ENCODE results near the gene TOM1. TPM values are rescaled to one million over a fixed set of nuclear protein-coding genes. Genes with fewer than 3 reads are reported as not detected.

TOM1 gene
- total RNA-seq, 1 donor from 2014 or later, result 47.9 TPM

DNA sequence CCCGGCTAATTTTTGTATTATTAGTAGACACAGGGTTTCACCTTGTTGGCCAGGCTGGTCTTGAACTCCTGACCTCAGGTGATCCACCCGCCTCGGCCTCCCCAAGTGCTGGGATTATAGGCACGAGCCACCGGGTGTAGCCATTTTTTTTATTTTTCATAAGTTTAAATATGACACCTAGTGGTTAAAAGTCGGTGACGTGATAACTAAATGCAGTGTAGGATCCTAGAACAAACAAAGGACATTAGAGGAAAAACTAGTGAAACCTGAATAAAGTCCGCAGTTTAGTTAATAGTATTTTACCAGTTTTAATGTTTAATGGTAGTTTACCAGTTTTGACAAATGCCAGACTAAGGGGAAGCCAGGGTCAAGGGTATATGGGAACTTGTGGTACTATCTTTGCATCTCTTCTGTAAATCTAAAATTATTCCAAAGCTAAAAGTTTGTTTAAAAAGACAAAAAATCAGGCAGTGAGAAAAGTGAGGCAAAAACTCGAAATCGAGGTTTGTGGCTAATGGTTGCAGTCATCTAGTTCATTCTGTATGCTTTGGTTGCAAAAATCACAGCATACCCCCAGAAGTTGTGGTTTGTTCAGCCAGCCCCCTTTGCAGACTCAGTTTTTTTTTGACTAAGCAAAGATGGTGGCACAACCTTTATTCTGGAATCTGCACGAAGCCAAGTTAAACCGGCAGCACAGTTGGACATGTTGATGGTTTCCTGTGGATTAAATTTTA lies 29.6 kb downstream of the TOM1 start:
- Mint-ChIP-seq H3K9me3 (ENCODE audit: low read depth) (no peaks in the 10 kb centered on the region), H3K36me3 (ENCODE audit: low read depth) (peaks cover 37% of the 10 kb centered on the region), H3K27ac (ENCODE audit: unreplicated experiment) (no peak overlapping the region), H3K4me1 (ENCODE audit: low read depth) (no peaks in the 10 kb centered on the region), H3K27me3 (ENCODE audit: low read depth) (no peaks in the 10 kb centered on the region), H3K4me3 (ENCODE audit: unreplicated experiment) (no peak overlapping the region)
- no peak for DNase-seq (ENCODE audit: low spot score)
- TF ChIP-seq, protein P1, sequence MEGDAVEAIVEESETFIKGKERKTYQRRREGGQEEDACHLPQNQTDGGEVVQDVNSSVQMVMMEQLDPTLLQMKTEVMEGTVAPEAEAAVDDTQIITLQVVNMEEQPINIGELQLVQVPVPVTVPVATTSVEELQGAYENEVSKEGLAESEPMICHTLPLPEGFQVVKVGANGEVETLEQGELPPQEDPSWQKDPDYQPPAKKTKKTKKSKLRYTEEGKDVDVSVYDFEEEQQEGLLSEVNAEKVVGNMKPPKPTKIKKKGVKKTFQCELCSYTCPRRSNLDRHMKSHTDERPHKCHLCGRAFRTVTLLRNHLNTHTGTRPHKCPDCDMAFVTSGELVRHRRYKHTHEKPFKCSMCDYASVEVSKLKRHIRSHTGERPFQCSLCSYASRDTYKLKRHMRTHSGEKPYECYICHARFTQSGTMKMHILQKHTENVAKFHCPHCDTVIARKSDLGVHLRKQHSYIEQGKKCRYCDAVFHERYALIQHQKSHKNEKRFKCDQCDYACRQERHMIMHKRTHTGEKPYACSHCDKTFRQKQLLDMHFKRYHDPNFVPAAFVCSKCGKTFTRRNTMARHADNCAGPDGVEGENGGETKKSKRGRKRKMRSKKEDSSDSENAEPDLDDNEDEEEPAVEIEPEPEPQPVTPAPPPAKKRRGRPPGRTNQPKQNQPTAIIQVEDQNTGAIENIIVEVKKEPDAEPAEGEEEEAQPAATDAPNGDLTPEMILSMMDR (IDR thresholded peaks at IDR 0.05), result peak; percentile 34

DNA sequence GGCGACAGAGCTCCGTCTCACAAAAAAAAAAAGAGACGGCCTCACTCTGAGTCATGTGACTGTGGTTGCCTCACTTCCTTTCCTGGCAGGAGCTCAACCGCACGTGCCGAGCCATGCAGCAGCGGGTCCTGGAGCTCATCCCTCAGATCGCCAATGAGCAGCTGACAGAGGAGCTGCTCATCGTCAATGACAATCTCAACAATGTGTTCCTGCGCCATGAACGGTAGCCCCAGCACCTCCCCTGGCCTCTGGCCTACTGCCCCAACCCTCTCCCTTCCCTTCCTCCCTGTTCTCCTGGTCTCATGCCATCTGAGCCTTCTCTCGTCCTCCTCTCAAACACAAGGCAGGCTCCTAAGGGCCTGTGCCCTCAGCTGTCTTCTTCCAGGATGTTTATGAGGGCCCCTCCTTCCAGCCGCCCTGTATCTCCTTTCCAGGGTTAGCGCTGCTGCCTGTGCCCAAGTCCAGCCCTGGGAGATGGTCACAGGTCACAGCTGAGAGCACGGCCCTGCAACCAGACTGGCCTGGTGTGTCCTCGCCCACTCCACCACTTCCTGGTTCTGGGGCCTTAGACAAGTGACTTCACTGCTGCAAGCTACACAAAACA lies 30.7 kb downstream of the TOM1 start:
- TF ChIP-seq, protein P1 (IDR thresholded peaks at IDR 0.05), result no peak
- no peaks in the 10 kb centered on the region for H3K27me3 Mint-ChIP-seq (ENCODE audit: low read depth)
- H3K4me1 Mint-ChIP-seq (ENCODE audit: low read depth), result no peaks in the 10 kb centered on the region
- no peak overlapping the region for H3K27ac Mint-ChIP-seq (ENCODE audit: unreplicated experiment)
- DNase-seq (ENCODE audit: low spot score), result no peak
- no peak overlapping the region for H3K4me3 Mint-ChIP-seq (ENCODE audit: unreplicated experiment)
- H3K36me3 Mint-ChIP-seq (ENCODE audit: low read depth), result peaks cover 30% of the 10 kb centered on the region
- H3K9me3 Mint-ChIP-seq (ENCODE audit: low read depth), result no peaks in the 10 kb centered on the region

DNA sequence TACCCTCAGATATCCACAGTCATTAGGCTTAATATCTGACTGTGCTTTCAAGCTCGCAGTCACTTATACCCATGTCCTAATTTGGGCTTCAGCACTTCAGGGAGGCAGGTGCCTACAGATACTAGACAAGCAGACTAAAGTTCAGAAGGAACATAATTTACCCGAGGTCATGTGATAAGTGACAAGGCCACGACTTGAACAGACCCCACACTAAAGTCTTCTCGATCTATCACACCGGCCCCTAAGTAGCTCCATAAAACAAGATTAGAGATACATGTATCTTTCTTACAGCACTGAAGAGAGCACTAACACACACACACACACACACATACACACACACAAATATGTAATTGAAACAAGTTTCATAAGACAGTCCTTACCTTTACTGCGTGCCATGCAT lies 32.6 kb downstream of the TOM1 start:
- Mint-ChIP-seq H3K27me3 (ENCODE audit: low read depth) (no peaks in the 10 kb centered on the region), H3K9me3 (ENCODE audit: low read depth) (no peaks in the 10 kb centered on the region), H3K27ac (ENCODE audit: unreplicated experiment) (no peak overlapping the region), H3K4me3 (ENCODE audit: unreplicated experiment) (no peak overlapping the region), H3K4me1 (ENCODE audit: low read depth) (no peaks in the 10 kb centered on the region), H3K36me3 (ENCODE audit: low read depth) (peaks cover 27% of the 10 kb centered on the region)
- TF ChIP-seq, protein P1 (IDR thresholded peaks at IDR 0.05), result no peak
- no peak for DNase-seq (ENCODE audit: low spot score)

- H3K27ac Mint-ChIP-seq (ENCODE audit: unreplicated experiment), result no peak overlapping the region
- no peak overlapping the region for H3K4me3 Mint-ChIP-seq (ENCODE audit: unreplicated experiment)
- peaks cover 28% of the 10 kb centered on the region for H3K36me3 Mint-ChIP-seq (ENCODE audit: low read depth)
- TF ChIP-seq, protein P1 (IDR thresholded peaks at IDR 0.05), result no peak
- no peaks in the 10 kb centered on the region for H3K4me1 Mint-ChIP-seq (ENCODE audit: low read depth)
- no peaks in the 10 kb centered on the region for H3K27me3 Mint-ChIP-seq (ENCODE audit: low read depth)
- no peak for DNase-seq (ENCODE audit: low spot score)
- H3K9me3 Mint-ChIP-seq (ENCODE audit: low read depth), result no peaks in the 10 kb centered on the region
Observed at GRCh38 chr22:35333220-35333619, 33.5 kb downstream of the TOM1 start.

GRCh38 chr22:35334004-35334403 lies 34.3 kb downstream of the TOM1 start:
- TF ChIP-seq, protein P1 (IDR thresholded peaks at IDR 0.05), result no peak
- no peaks in the 10 kb centered on the region for H3K4me1 Mint-ChIP-seq (ENCODE audit: low read depth)

More at GRCh38 chr22:35334004-35334403, 34.3 kb downstream of the TOM1 start:
- no peak overlapping the region for H3K27ac Mint-ChIP-seq (ENCODE audit: unreplicated experiment)
- no peaks in the 10 kb centered on the region for H3K27me3 Mint-ChIP-seq (ENCODE audit: low read depth)
- H3K36me3 Mint-ChIP-seq (ENCODE audit: low read depth), result peaks cover 27% of the 10 kb centered on the region
- H3K4me3 Mint-ChIP-seq (ENCODE audit: unreplicated experiment), result no peak overlapping the region
- no peak for DNase-seq (ENCODE audit: low spot score)
- no peaks in the 10 kb centered on the region for H3K9me3 Mint-ChIP-seq (ENCODE audit: low read depth)

Data from chondrocyte (in vitro differentiated cells).